OCI-LY1 (cell line): ENCODE results near the gene RHBDD3.

Experiments used
- CTCF ChIP-seq: fragments of 200-600 bp; sonication (generic), shearing (Covaris generic); IDR thresholded peaks from 2 replicates; pipeline ENCODE4 v1.5.1; 2017; ENCODE audit warnings: mild to moderate bottlenecking, antibody characterized with exemption, low read length, moderate library complexity, mixed read lengths
- EZH2 ChIP-seq: fragments of 200-600 bp; sonication (generic), shearing (Covaris generic); IDR thresholded peaks from 2 replicates; pipeline ENCODE4 v1.8.0; 2017; ENCODE audit warnings: borderline replicate concordance, mixed run types, mild to moderate bottlenecking, antibody characterized with exemption, low read length, moderate library complexity, mixed read lengths

DNA sequence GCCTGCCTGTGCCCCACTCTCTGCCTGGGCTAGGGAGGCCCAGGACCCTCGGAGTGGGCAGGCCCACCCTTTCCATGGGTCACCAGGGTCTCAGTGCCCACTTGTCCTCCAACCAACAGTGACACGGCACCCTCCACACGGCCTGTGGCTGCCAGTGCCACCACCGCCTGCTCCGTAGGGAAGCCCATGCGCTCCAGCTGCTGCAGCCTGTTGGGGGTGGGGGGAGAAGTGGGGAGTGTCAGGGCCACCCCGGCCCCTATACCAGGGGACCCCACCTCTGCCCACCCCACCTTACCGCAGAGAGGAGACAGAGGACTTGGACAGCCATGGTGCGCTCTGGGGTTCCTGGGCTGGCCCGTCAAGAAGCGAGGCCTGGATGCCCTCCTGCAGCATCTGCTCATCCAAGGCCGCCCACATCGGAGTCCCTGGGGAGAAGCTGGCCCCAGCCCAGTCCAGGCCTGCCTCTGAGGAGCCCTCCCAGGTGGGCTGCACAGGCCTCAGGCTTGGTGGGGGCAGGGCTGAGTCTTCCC is 7.7 kb downstream of the RHBDD3 start:
- no peak for TF ChIP-seq EZH2
- TF ChIP-seq CTCF: no peak
